PC-9 (cell line): ENCODE results near the gene CARD11.

Experiments
- CTCF ChIP-seq: fragments of 200-600 bp; sonication (generic); conservative IDR thresholded peaks from 2 replicates; pipeline ENCODE4 v1.6.1; 2017; ENCODE audit warnings: mixed run types, antibody characterized with exemption, mild to moderate bottlenecking, moderate library complexity
- EZH2 ChIP-seq: fragments of 200-600 bp; sonication (generic); IDR thresholded peaks from 2 replicates; pipeline ENCODE4 v1.8.0; 2017; ENCODE audit warnings: antibody characterized with exemption, low read depth

DNA sequence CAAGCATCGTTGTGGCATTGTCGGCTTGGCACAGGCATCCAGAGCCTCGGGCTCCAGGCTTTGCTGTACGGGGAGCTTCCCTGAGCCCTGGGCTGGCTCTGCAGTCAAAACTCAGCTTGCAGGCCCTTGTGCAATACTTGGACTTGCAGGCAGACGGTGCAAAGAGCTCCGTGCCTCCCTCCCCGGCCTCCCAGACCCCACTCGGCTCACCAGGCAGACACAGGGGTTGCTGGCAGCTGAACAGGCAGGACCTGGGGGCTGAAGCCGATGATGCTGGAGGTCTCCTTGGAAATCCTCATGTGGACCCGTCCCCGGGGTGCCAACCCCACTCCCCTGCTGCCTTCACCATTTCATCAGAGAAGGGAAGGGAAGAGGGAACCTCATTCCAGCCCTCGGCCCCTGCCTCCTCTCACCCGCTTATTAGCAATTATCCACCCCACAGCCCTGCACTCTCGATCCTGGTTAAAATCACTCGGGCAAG lies 139.9 kb downstream of the CARD11 start:
- no peak for TF ChIP-seq EZH2
- no peak for TF ChIP-seq CTCF
